Measurements from ENCODE around the gene NPAS3. TPM values are rescaled to one million over a fixed set of nuclear protein-coding genes. Genes with fewer than 3 reads are reported as not detected.
A peak's percentile ranks its signal among the peaks of the same experiment; 100 is the strongest.

The NPAS3 gene
- total and polyA plus RNA-seq, 2 of the 13 experiments (the other 11 are each of a cell fraction or from before 2014, with no cell fraction given): not detected

DNA sequence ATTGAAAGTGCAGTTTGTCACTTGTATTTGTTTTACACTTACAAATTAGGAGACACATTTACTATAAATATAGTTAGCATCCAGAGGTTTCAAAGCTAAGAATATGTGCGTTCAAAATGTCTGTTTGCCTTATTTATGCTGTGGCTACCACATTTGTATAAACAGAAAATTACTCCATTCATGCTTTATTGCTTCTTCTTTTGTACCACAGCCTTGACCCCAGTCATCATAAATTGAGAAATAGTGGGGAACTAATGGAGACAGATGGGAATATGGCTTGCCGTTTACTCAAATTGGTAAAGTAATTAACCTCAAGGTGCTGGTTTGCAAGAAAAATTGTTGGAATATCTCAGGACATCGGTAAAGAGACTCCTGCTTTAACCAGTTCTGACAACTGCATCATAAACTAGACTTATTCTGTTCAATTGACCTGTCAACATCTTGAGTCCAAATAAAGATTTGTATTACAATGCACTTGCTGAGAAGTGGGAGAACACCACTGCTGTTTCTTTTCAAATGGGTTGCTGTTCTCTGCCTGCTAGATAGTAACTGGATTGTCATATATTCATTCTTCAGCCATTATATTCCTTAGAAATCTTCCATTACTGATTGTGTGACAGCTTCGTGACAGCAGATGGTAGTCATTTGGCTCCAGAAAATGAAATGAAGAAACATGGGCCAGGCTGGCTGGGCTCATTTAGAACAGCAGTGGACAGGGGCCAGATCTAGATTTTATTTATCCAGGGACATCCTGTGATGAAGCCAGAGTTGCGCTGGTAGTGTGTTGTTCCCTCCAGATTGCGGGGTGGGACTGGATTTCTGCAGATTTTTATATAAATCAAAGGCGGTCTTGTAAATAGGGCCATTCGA is 657.8 kb downstream of the NPAS3 start:
- Histone ChIP-seq H3K9ac (ENCODE audit: insufficient read depth, low read depth, low read length) (no peak overlapping the region), H3K27ac (ENCODE audit: extremely low read length, insufficient read depth, low read length) (no peak overlapping the region), H3K4me1 (ENCODE audit: insufficient read depth, low read length) (no peaks in the 10 kb centered on the region), H4K20me1 (ENCODE audit: insufficient read depth, low read length) (no peaks in the 10 kb centered on the region), H3K4me3 (replicated peaks in 1 of 3; ENCODE audit: insufficient read depth in 1 of 3, low read depth in 2 of 3, low read length in 3 of 3) (no peak overlapping the region), H2AFZ (ENCODE audit: low read length) (no peak overlapping the region), H3K36me3 (replicated peaks in 1 of 2; ENCODE audit: control insufficient read depth in 1 of 2, insufficient read depth in 2 of 2, low read length in 2 of 2) (no peaks in the 10 kb centered on the region), H3K79me2 (ENCODE audit: insufficient read depth, low read length) (no peaks in the 10 kb centered on the region), H3K9me3 (ENCODE audit: low read length) (no peaks in the 10 kb centered on the region), H3K4me2 (ENCODE audit: low read depth, low read length) (no peak overlapping the region), H3K27me3 (ENCODE audit: control insufficient read depth in 1 of 2, insufficient read depth in 2 of 2, low read length in 2 of 2) (no peaks in the 10 kb centered on the region)
- no TSS peak for BruUV-seq (replicated peaks)
- POLR2A ChIA-PET: no interaction called here
- 15% methylated on average over 8 of the region's 8 CpGs for WGBS (ENCODE audit: low lambda C conversion rate)
- CTCF ChIA-PET (ENCODE audit: low intra/inter-chr PET ratio, low total read pairs): no interaction called here
- no peak for TF ChIP-seq KLF12 (CRISPR knock-in tag; IDR thresholded peaks at IDR 0.05; ENCODE audit: borderline replicate concordance)
- no peak for TF ChIP-seq ZNF674 (CRISPR knock-in tag; IDR thresholded peaks at IDR 0.05; ENCODE audit: low read depth)
- 0 out of 2 replicates have a peak, but pooled peaks have one; percentile 12 for TF ChIP-seq HCFC1 (IDR thresholded peaks at IDR 0.05; ENCODE audit: low read depth, low read length)
- TF ChIP-seq GATAD2A (CRISPR knock-in tag; IDR thresholded peaks at IDR 0.05): no peak
- ATAC-seq (no peak), DNase-seq (ENCODE audit: low spot score) (no peak), FAIRE-seq (no peak)
- intact Hi-C loops (cut with micrococcal nuclease; ENCODE audit: unreplicated experiment) (no loop called here), in situ Hi-C loops (cut with HindIII; ENCODE audit: extremely low pct_ligation_motif_present, low pct_unique_long_range_greater_than_20kb) (no loop called here)

DNA sequence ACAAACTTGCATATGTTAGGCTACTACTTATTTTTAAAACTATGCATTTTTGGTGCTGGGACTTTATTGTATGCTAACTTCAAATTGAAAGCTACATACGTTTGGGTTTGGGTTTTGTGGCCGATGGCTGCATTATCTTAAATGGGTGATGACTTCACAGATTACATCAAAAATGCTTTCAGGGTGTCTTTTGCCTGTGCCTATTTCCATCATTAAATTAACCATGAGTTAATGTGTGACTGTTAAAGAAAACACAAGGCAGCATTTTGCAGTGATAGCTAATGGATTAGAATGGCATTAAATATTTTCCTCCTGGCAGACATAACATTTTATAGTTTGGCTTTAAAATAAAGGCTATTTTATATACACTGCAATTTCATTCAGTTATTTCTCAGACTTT is 659.9 kb downstream of the NPAS3 start:
- BruUV-seq (replicated peaks): no TSS peak
- CTCF ChIA-PET (ENCODE audit: low intra/inter-chr PET ratio, low total read pairs): no interaction called here

More for the DNA sequence above, 659.9 kb downstream of the NPAS3 start:
- no peak overlapping the region for H3K4me2 ChIP-seq (ENCODE audit: low read depth, low read length)
- H3K79me2 ChIP-seq (ENCODE audit: insufficient read depth, low read length): no peaks in the 10 kb centered on the region
- no peak for ATAC-seq
- no peaks in the 10 kb centered on the region for H3K27me3 ChIP-seq (ENCODE audit: control insufficient read depth in 1 of 2, insufficient read depth in 2 of 2, low read length in 2 of 2)
- no peak overlapping the region for H2AFZ ChIP-seq (ENCODE audit: low read length)
- no peak overlapping the region for H3K9ac ChIP-seq (ENCODE audit: insufficient read depth, low read depth, low read length)
- H4K20me1 ChIP-seq (ENCODE audit: insufficient read depth, low read length): no peaks in the 10 kb centered on the region
- POLR2A ChIA-PET: no interaction called here
- H3K27ac ChIP-seq (ENCODE audit: extremely low read length, insufficient read depth, low read length): no peak overlapping the region
- H3K9me3 ChIP-seq (ENCODE audit: low read length): no peaks in the 10 kb centered on the region
- in situ Hi-C loops (cut with HindIII; ENCODE audit: extremely low pct_ligation_motif_present, low pct_unique_long_range_greater_than_20kb) (no loop called here), intact Hi-C loops (cut with micrococcal nuclease; ENCODE audit: unreplicated experiment) (no loop called here)
- FAIRE-seq: no peak
- no peak overlapping the region for H3K4me3 ChIP-seq (replicated peaks in 1 of 3; ENCODE audit: insufficient read depth in 1 of 3, low read depth in 2 of 3, low read length in 3 of 3)
- no peak for DNase-seq (ENCODE audit: low spot score)
- TF ChIP-seq TCF7L2 (IDR thresholded peaks at IDR 0.05; ENCODE audit: low read depth, low read length) (no peak), MZF1 (CRISPR knock-in tag; IDR thresholded peaks at IDR 0.05; ENCODE audit: borderline replicate concordance) (no peak), PAWR (CRISPR knock-in tag; IDR thresholded peaks at IDR 0.05; ENCODE audit: borderline replicate concordance) (no peak)
- no peaks in the 10 kb centered on the region for H3K4me1 ChIP-seq (ENCODE audit: insufficient read depth, low read length)
- 2% methylated on average over 2 of the region's 2 CpGs for WGBS (ENCODE audit: low lambda C conversion rate)
- H3K36me3 ChIP-seq (replicated peaks in 1 of 2; ENCODE audit: control insufficient read depth in 1 of 2, insufficient read depth in 2 of 2, low read length in 2 of 2): no peaks in the 10 kb centered on the region

Data from HepG2 (cell line).